H9 (cell line): ENCODE data around the gene NGF. TPM values are rescaled to one million over a fixed set of nuclear protein-coding genes. Genes with fewer than 3 reads are reported as not detected.

ENCODE experiments used
- DNase-seq: peaks from one replicate; pipeline ENCODE4 v3.0.0-alpha.2; 2017
- H2AFZ ChIP-seq: one replicate; pipeline ENCODE4 v1.6.1; 2013; ENCODE audit warnings: mild to moderate bottlenecking, low read length, control low read depth, moderate library complexity
- H2AK5ac ChIP-seq: 2 replicates; pipeline ENCODE4 v1.6.1; 2013; ENCODE audit warnings: low read length, control low read depth, mixed read lengths; ENCODE audit not compliant: insufficient read length
- H2BK120ac ChIP-seq: one replicate; pipeline ENCODE4 v1.6.1; 2013; ENCODE audit warnings: low read depth, mild to moderate bottlenecking, low read length, control low read depth, inconsistent platforms; ENCODE audit not compliant: poor library complexity, severe bottlenecking
- H2BK12ac ChIP-seq: 2 replicates; pipeline ENCODE4 v1.6.1; 2013; ENCODE audit warnings: low read length, control low read depth, mixed read lengths, low read depth; ENCODE audit not compliant: insufficient read length
- H2BK15ac ChIP-seq: 2 replicates; pipeline ENCODE4 v1.6.1; 2013; ENCODE audit warnings: low read depth, low read length, control low read depth
- H2BK20ac ChIP-seq: one replicate; pipeline ENCODE4 v1.6.1; 2013; ENCODE audit warnings: low read depth, mild to moderate bottlenecking, low read length, control low read depth, inconsistent platforms; ENCODE audit not compliant: poor library complexity, severe bottlenecking
- H2BK5ac ChIP-seq: 2 replicates; pipeline ENCODE4 v1.6.1; 2013; ENCODE audit warnings: low read length, control low read depth, mixed read lengths; ENCODE audit not compliant: insufficient read length
- H3K14ac ChIP-seq: 2 replicates; pipeline ENCODE4 v1.6.1; 2013; ENCODE audit warnings: low read length, control low read depth; ENCODE audit not compliant: insufficient read depth
- H3K18ac ChIP-seq: 2 replicates; pipeline ENCODE4 v1.6.1; 2013; ENCODE audit warnings: low read depth, mild to moderate bottlenecking, mixed read lengths, low read length, control low read depth; ENCODE audit not compliant: insufficient read length
- H3K23ac ChIP-seq: 2 replicates; pipeline ENCODE4 v1.6.1; 2013; ENCODE audit warnings: low read length, control low read depth, mixed read lengths, low read depth; ENCODE audit not compliant: insufficient read length
- H3K23me2 ChIP-seq: 2 replicates; pipeline ENCODE4 v1.6.1; 2013; ENCODE audit warnings: low read depth, mild to moderate bottlenecking, mixed read lengths, low read length, control low read depth; ENCODE audit not compliant: insufficient read length, poor library complexity, severe bottlenecking
- H3K27ac ChIP-seq: 2 replicates; pipeline ENCODE4 v1.5.1; 2013; ENCODE audit warnings: low read length, control low read depth, mixed read lengths, low read depth; ENCODE audit not compliant: insufficient read length
- H3K27me3 ChIP-seq: 2 replicates; pipeline ENCODE4 v1.6.1; 2013; ENCODE audit warnings: low read length, control low read depth, inconsistent platforms; ENCODE audit not compliant: insufficient read depth
- H3K4ac ChIP-seq: 2 replicates; pipeline ENCODE4 v1.6.1; 2013; ENCODE audit warnings: low read depth, mild to moderate bottlenecking, control low read depth, inconsistent platforms, low read length, moderate library complexity
- H3K4me1 ChIP-seq: 2 replicates; pipeline ENCODE4 v1.6.1; 2013; ENCODE audit warnings: low read length, control low read depth, inconsistent platforms; ENCODE audit not compliant: insufficient read depth
- H3K4me2 ChIP-seq: 2 replicates; pipeline ENCODE4 v1.6.1; 2013; ENCODE audit warnings: low read length, control low read depth, mixed read lengths; ENCODE audit not compliant: insufficient read length, insufficient read depth
- H3K56ac ChIP-seq: 2 replicates; pipeline ENCODE4 v1.6.1; 2013; ENCODE audit warnings: low read depth, mild to moderate bottlenecking, mixed read lengths, low read length, control low read depth; ENCODE audit not compliant: insufficient read length
- H3K79me1 ChIP-seq: 2 replicates; pipeline ENCODE4 v1.6.1; 2013; ENCODE audit warnings: low read depth, mild to moderate bottlenecking, moderate library complexity, low read length, control low read depth, inconsistent platforms; ENCODE audit not compliant: insufficient read depth, poor library complexity, severe bottlenecking
- H3K79me2 ChIP-seq: 2 replicates; pipeline ENCODE4 v1.6.1; 2013; ENCODE audit warnings: low read length, control low read depth, inconsistent platforms; ENCODE audit not compliant: insufficient read depth
- H3K9ac ChIP-seq: 2 replicates; pipeline ENCODE4 v1.6.1; 2013; ENCODE audit warnings: low read length, control low read depth, mixed read lengths; ENCODE audit not compliant: insufficient read length; ENCODE audit errors: extremely low read depth
- H3K9me3 ChIP-seq: one replicate; pipeline ENCODE4 v1.6.1; 2013; ENCODE audit warnings: low read depth, low read length, inconsistent platforms; ENCODE audit not compliant: control insufficient read depth
- H3T11ph ChIP-seq: one replicate; pipeline ENCODE4 v1.6.1; 2013; ENCODE audit warnings: mild to moderate bottlenecking, low read length, control low read depth, inconsistent platforms
- H4K20me1 ChIP-seq: one replicate; pipeline ENCODE4 v1.6.1; 2013; ENCODE audit not compliant: control insufficient read depth, insufficient read length, insufficient read depth
- H4K5ac ChIP-seq: 2 replicates; pipeline ENCODE4 v1.6.1; 2013; ENCODE audit warnings: low read depth, mild to moderate bottlenecking, mixed read lengths, low read length, control low read depth; ENCODE audit not compliant: insufficient read length
- H4K8ac ChIP-seq: replicated peaks from 2 replicates; pipeline ENCODE4 v1.6.1; 2013; ENCODE audit warnings: low read length, control low read depth, mixed read lengths, low read depth; ENCODE audit not compliant: insufficient read length
- H4K91ac ChIP-seq: 2 replicates; pipeline ENCODE4 v1.6.1; 2013; ENCODE audit warnings: low read depth, mild to moderate bottlenecking, moderate library complexity, mixed read lengths, low read length, control low read depth; ENCODE audit not compliant: insufficient read length
- H3K27ac Mint-ChIP-seq, 3 experiments: 2 replicates in 2 of 3; 3 replicates in 1 of 3; pipeline ENCODE4 v1.8.0; 2020 to 2021; ENCODE audit warnings: mixed read lengths in 3 of 3, mild to moderate bottlenecking in 1 of 3, moderate library complexity in 1 of 3
- H3K27me3 Mint-ChIP-seq: 2 replicates; pipeline ENCODE4 v1.8.0; 2021; ENCODE audit warnings: low read depth, mild to moderate bottlenecking, moderate library complexity, mixed read lengths
- H3K36me3 Mint-ChIP-seq, 3 experiments: 2 replicates in 2 of 3; 3 replicates in 1 of 3; pipeline ENCODE4 v1.8.0; 2020 to 2021; ENCODE audit warnings: low read depth in 3 of 3, mixed read lengths in 3 of 3; ENCODE audit not compliant: insufficient read depth in 1 of 3
- H3K4me1 Mint-ChIP-seq, 2 experiments: 2 replicates each; pipeline ENCODE4 v1.8.0; 2020; ENCODE audit warnings: mixed read lengths in 2 of 2
- H3K4me3 Mint-ChIP-seq, 2 experiments: 2 replicates in 1 of 2; 3 replicates in 1 of 2; pipeline ENCODE4 v1.8.0; 2020 to 2021; ENCODE audit warnings: mild to moderate bottlenecking in 2 of 2, mixed read lengths in 2 of 2, moderate library complexity in 1 of 2
- H3K9me3 Mint-ChIP-seq, 2 experiments: 2 replicates in 1 of 2; 3 replicates in 1 of 2; pipeline ENCODE4 v1.8.0; 2020; ENCODE audit warnings: mild to moderate bottlenecking in 2 of 2, mixed read lengths in 2 of 2, moderate library complexity in 1 of 2
- CTCF ChIP-seq: fragments of 200-600 bp; sonication (generic); conservative IDR thresholded peaks from 3 replicates; pipeline ENCODE4 v1.8.0; 2021; ENCODE audit warnings: antibody characterized with exemption, mild to moderate bottlenecking
- WGBS: extraction: QIAGEN DNeasy Blood & Tissue Kit; methylation state at CpG from one replicate; pipeline ENCODE4 v1.1.7; 2013; ENCODE audit warnings: missing lambda C conversion rate, low lambda C conversion rate, mixed read lengths; ENCODE audit not compliant: insufficient read length; ENCODE audit errors: extremely low coverage; 5-methylcytosine and 5-hydroxymethylcytosine counted together
- total RNA-seq: library from RNA; stranded (reverse); gene quantifications from 2 replicates; pipeline ENCODE4 v1.2.1, GENCODE V29; 2021

Gene NGF
- total RNA-seq, 1 experiment from 2014 or later = 0.22 TPM

GRCh38 chr1:115282807-115283208 lies 55.2 kb downstream of the NGF start:
- Histone ChIP-seq H2AFZ (no peak overlapping the region), H2BK12ac (no peak overlapping the region), H3K23me2 (no peaks in the 10 kb centered on the region), H3T11ph (no peak overlapping the region), H3K4me1 (no peaks in the 10 kb centered on the region), H3K18ac (no peak overlapping the region), H3K27me3 (no peaks in the 10 kb centered on the region), H3K14ac (no peak overlapping the region), H4K20me1 (no peaks in the 10 kb centered on the region), H3K56ac (no peak overlapping the region), H3K79me1 (no peaks in the 10 kb centered on the region), H4K91ac (no peak overlapping the region), H3K79me2 (no peaks in the 10 kb centered on the region), H3K9ac (no peak overlapping the region), H3K4me2 (no peak overlapping the region), H3K9me3 (no peaks in the 10 kb centered on the region), H2BK20ac (no peak overlapping the region), H3K27ac (no peak overlapping the region), H2AK5ac (no peak overlapping the region), H3K4ac (no peak overlapping the region), H4K8ac (no peak overlapping the region), H2BK120ac (no peak overlapping the region), H2BK5ac (no peak overlapping the region), H4K5ac (no peak overlapping the region), H2BK15ac (no peak overlapping the region), H3K23ac (no peak overlapping the region)
- no peak for DNase-seq
- Mint-ChIP-seq H3K27me3 (peaks cover 3% of the 10 kb centered on the region), H3K4me1 (peaks cover 5 to 7% of the 10 kb centered on the region in 2 experiments; a peak in 2 of 4 replicates), H3K4me3 (no peak overlapping the region), H3K27ac (no peak overlapping the region), H3K9me3 (no peaks in the 10 kb centered on the region; a peak in 1 of 5 replicates), H3K36me3 (no peaks in the 10 kb centered on the region)
- WGBS = no CpG with 5 or more reads among the region's 11 CpGs
- TF ChIP-seq CTCF = no peak
